Kidney (tissue), 14 donors: Measurements from ENCODE around the gene ARG2. TPM values are rescaled to one million over a fixed set of nuclear protein-coding genes. Genes with fewer than 3 reads are reported as not detected.

Experiments
- DNase-seq, 5 donors: peaks; one replicate each; pipeline ENCODE4 v3.0.0-alpha.2; 2013 to 2020
- FAIRE-seq: peaks from 2 replicates; lab custom pipeline; 2012; peaks lifted over from hg19 to GRCh38; lab: Jason Lieb, UNC
- H3K27ac ChIP-seq, 2 donors: one replicate each; pipeline ENCODE4 v1.7.0; 2013; ENCODE audit warnings: low read depth in 2 of 2, low read length in 2 of 2, inconsistent platforms in 1 of 2
- H3K27me3 ChIP-seq: one replicate; pipeline ENCODE4 v1.7.1; 2013; ENCODE audit warnings: low read length, inconsistent platforms; ENCODE audit not compliant: control insufficient read depth, insufficient read depth
- H3K36me3 ChIP-seq, 3 donors: one replicate each; pipeline versions ENCODE4 v1.7.0 to v1.7.1; 2013; ENCODE audit warnings: low read length in 3 of 3, control low read depth in 1 of 3, inconsistent platforms in 1 of 3; ENCODE audit not compliant: insufficient read depth in 3 of 3, control insufficient read depth in 2 of 3
- H3K4me1 ChIP-seq, 3 donors: one replicate each; pipeline versions ENCODE4 v1.7.0 to v1.7.1; 2013; ENCODE audit warnings: low read length in 3 of 3, inconsistent platforms in 1 of 3, low read depth in 1 of 3; ENCODE audit not compliant: control insufficient read depth in 2 of 3, insufficient read depth in 2 of 3
- H3K4me3 ChIP-seq, 3 donors: one replicate each; pipeline versions ENCODE4 v1.7.0 to v1.8.1; 2013; ENCODE audit warnings: low read length in 3 of 3, control low read depth in 1 of 3, inconsistent platforms in 1 of 3
- H3K9ac ChIP-seq, 3 donors: one replicate each; pipeline versions ENCODE4 v1.7.0 to v1.7.1; 2013; ENCODE audit warnings: low read length in 3 of 3, control low read depth in 1 of 3, inconsistent platforms in 1 of 3
- H3K9me3 ChIP-seq, 3 donors: one replicate each; pipeline versions ENCODE4 v1.7.0 to v1.7.1; 2013; ENCODE audit warnings: low read length in 3 of 3, control low read depth in 1 of 3, inconsistent platforms in 1 of 3; ENCODE audit not compliant: control insufficient read depth in 2 of 3, insufficient read depth in 1 of 3
- intact Hi-C: fragments of 100-400 bp; cut with DNase I; formaldehyde crosslinking; loops from one replicate; pipeline ENCODE4 v1.11.1; 2022
- polyA plus RNA-seq: library from polyadenylated mRNA; stranded (reverse); fragments of 350-450 nt; fragmentation: Illumina TruSeq; extraction: RNeasy Lipid Tissue Mini Kit (QIAGEN cat#74804); gene quantifications from one replicate; pipeline ENCODE4 v1.2.3, GENCODE V29; 2014; ENCODE audit warnings: low read depth, low replicate concordance; ENCODE audit not compliant: insufficient read depth
- total RNA-seq: library from RNA; stranded (reverse); fragmentation: NEBNext Ultra II Directional; extraction: Animal tissue kit (Norgen Biotek cat#: 25700); gene quantifications from one replicate; pipeline ENCODE4 v1.2.1, GENCODE V29; 2021
- TF ChIP-seq, protein P1 (sequence below): IDR thresholded peaks from 3 replicates; pipeline ENCODE4 v1.5.1; 2012; ENCODE audit warnings: mild to moderate bottlenecking, moderate library complexity, borderline replicate concordance; ENCODE audit not compliant: insufficient read depth; ENCODE audit errors: extremely low read depth
- donor health status: control.
- donor health status: control.
- donor health status: control.
- donor health status: control.
- donor health status: control.
- donor health status: DM: yes; HTN: yes; CAD: no.
- donor health status: Normal renal cell carcinoma (clear cell type).

ARG2 gene
- total and polyA plus RNA-seq, 2 donors from 2014 or later: 19.2 to 77.0 TPM

DNA sequence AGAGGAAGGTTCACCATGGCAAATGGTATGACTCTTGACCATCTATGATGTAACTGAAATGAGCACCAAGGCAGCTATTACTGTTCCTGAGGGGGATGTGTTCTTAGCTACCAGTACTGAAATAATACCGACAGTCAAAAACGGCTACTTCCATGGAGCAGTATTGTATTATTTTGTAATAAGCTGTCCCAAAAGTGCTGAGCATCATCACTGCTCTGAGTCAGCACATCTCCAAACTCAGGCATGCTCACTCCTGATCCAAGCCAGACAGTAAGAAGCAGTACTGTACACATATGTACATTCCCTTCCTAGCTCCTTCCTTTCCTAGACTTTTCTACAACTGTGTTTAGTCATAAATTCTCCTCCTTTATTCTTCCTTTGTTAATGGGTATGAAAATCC is 46.1 kb downstream of the ARG2 start:
- TF ChIP-seq, protein P1, sequence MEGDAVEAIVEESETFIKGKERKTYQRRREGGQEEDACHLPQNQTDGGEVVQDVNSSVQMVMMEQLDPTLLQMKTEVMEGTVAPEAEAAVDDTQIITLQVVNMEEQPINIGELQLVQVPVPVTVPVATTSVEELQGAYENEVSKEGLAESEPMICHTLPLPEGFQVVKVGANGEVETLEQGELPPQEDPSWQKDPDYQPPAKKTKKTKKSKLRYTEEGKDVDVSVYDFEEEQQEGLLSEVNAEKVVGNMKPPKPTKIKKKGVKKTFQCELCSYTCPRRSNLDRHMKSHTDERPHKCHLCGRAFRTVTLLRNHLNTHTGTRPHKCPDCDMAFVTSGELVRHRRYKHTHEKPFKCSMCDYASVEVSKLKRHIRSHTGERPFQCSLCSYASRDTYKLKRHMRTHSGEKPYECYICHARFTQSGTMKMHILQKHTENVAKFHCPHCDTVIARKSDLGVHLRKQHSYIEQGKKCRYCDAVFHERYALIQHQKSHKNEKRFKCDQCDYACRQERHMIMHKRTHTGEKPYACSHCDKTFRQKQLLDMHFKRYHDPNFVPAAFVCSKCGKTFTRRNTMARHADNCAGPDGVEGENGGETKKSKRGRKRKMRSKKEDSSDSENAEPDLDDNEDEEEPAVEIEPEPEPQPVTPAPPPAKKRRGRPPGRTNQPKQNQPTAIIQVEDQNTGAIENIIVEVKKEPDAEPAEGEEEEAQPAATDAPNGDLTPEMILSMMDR: no peak
- DNase-seq (no peak), FAIRE-seq (no peak)
- no peak overlapping the region for H3K27ac ChIP-seq
- peaks cover 0 to 6% (median 0%) of the 10 kb centered on the region in 3 donors for H3K4me1 ChIP-seq
- H3K9ac ChIP-seq: no peak overlapping the region
- H3K36me3 ChIP-seq: peaks cover 0 to 4% (median 0%) of the 10 kb centered on the region in 3 donors
- intact Hi-C loops: loop anchor here (10.0 kb wide), 1 partner anchor 51 kb away; the partner anchor contains the start of gene ARG2
- H3K27me3 ChIP-seq: no peaks in the 10 kb centered on the region
- H3K9me3 ChIP-seq: no peaks in the 10 kb centered on the region
- no peak overlapping the region for H3K4me3 ChIP-seq

DNA sequence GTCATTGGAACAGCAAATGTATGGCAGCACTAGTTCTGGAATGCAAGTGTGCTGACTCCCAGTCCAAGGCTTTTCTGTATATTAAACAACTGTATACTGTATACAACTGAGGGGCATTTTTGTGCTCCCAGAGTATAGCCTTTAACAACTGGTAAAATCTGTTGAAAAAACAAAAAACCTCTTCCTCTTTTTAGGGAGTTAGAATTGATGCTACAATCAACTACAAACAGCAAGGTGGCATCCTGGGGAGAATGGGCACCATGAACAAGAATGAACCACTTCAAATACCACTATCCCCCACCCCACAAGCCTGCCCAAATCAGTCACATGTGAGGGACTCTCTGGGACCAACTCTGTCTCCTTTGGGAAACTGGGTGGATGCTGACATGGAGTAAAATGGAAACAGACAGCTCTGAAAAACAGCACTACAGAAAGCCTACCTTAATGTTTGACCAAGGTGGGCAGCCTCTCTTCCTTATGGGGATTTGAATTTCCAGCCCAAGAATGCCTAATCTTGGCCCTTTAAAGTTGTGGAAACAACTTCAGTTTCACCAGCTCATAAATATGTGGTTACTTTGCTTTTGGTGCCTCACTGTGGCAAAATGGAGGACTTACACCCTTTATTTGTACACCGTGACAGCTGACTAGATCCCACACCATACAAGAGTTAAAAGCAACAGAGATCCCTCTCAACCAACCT is 47.2 kb downstream of the ARG2 start:
- Histone ChIP-seq H3K4me3 (no peak overlapping the region), H3K4me1 (peaks cover 0 to 6% (median 0%) of the 10 kb centered on the region in 3 donors), H3K9me3 (no peaks in the 10 kb centered on the region), H3K9ac (no peak overlapping the region), H3K27ac (no peak overlapping the region), H3K27me3 (no peaks in the 10 kb centered on the region), H3K36me3 (peaks cover 0 to 4% (median 0%) of the 10 kb centered on the region in 3 donors)
- TF ChIP-seq, protein P1: peak; percentile 73
- intact Hi-C loops: loop anchor here (10.0 kb wide), 1 partner anchor 52 kb away; the partner anchor contains the start of gene ARG2
- DNase-seq: peak in 3 of 5 donors; percentile 45 to 75 (median 69)
- no peak for FAIRE-seq

- no peaks in the 10 kb centered on the region for H3K9me3 ChIP-seq
- FAIRE-seq: no peak
- H3K9ac ChIP-seq: no peak overlapping the region
- DNase-seq: no peak
- TF ChIP-seq, protein P1: no peak
- H3K36me3 ChIP-seq: peaks cover 0 to 4% (median 0%) of the 10 kb centered on the region in 3 donors
- no peak overlapping the region for H3K27ac ChIP-seq
- no peaks in the 10 kb centered on the region for H3K27me3 ChIP-seq
- H3K4me3 ChIP-seq: no peak overlapping the region
- intact Hi-C loops: loop anchor here (10.0 kb wide), 1 partner anchor 54 kb away; the partner anchor contains the start of gene ARG2
- H3K4me1 ChIP-seq: peaks cover 4 to 10% (median 5%) of the 10 kb centered on the region in 3 donors
Measured at GRCh38 chr14:67668559-67668958, 48.8 kb downstream of the ARG2 start.
